Measurements from ENCODE around the gene GABRG3.

Gene GABRG3

GRCh38 chr15:27241943-27242342, 271.0 kb downstream of the GABRG3 start:
- H3K27ac ChIP-seq, result no peak overlapping the region
- no peaks in the 10 kb centered on the region for H3K79me2 ChIP-seq (ENCODE audit: insufficient read depth, low read depth)
- no peaks in the 10 kb centered on the region for H3K36me3 ChIP-seq (ENCODE audit: insufficient read depth)
- no peak overlapping the region for H2AFZ ChIP-seq (ENCODE audit: low read depth)
- H3K4me3 ChIP-seq (IDR thresholded peaks at IDR 0.05; ENCODE audit: insufficient read depth, low read depth, low read length), result no peak overlapping the region
- H3K4me2 ChIP-seq, result no peak overlapping the region
- no peaks in the 10 kb centered on the region for H4K20me1 ChIP-seq (ENCODE audit: insufficient read depth)
- TF ChIP-seq CTCF (conservative IDR thresholded peaks at IDR 0.05; ENCODE audit: low read depth, low read length), result no peak
- H3K4me1 ChIP-seq (ENCODE audit: low read depth, poor library complexity, severe bottlenecking), result no peaks in the 10 kb centered on the region
- no peak overlapping the region for H3K9ac ChIP-seq
- H3K27me3 ChIP-seq (ENCODE audit: insufficient read depth, low read depth), result no peaks in the 10 kb centered on the region

GRCh38 chr15:27244047-27244446, 273.1 kb downstream of the GABRG3 start:
- no peaks in the 10 kb centered on the region for H3K4me1 ChIP-seq (ENCODE audit: low read depth, poor library complexity, severe bottlenecking)
- H3K27me3 ChIP-seq (ENCODE audit: insufficient read depth, low read depth), result no peaks in the 10 kb centered on the region
- no peaks in the 10 kb centered on the region for H3K79me2 ChIP-seq (ENCODE audit: insufficient read depth, low read depth)
- no peaks in the 10 kb centered on the region for H3K36me3 ChIP-seq (ENCODE audit: insufficient read depth)
- no peak overlapping the region for H3K4me2 ChIP-seq
- H3K4me3 ChIP-seq (IDR thresholded peaks at IDR 0.05; ENCODE audit: insufficient read depth, low read depth, low read length), result no peak overlapping the region
- H3K9ac ChIP-seq, result no peak overlapping the region
- H2AFZ ChIP-seq (ENCODE audit: low read depth), result no peak overlapping the region
- H4K20me1 ChIP-seq (ENCODE audit: insufficient read depth), result no peaks in the 10 kb centered on the region
- no peak for TF ChIP-seq CTCF (conservative IDR thresholded peaks at IDR 0.05; ENCODE audit: low read depth, low read length)
- no peak overlapping the region for H3K27ac ChIP-seq

- Histone ChIP-seq H3K27me3 (ENCODE audit: insufficient read depth, low read depth) (no peaks in the 10 kb centered on the region), H3K4me2 (no peak overlapping the region), H3K27ac (no peak overlapping the region), H3K9ac (no peak overlapping the region), H2AFZ (ENCODE audit: low read depth) (no peak overlapping the region), H3K4me3 (IDR thresholded peaks at IDR 0.05; ENCODE audit: insufficient read depth, low read depth, low read length) (no peak overlapping the region), H3K4me1 (ENCODE audit: low read depth, poor library complexity, severe bottlenecking) (no peaks in the 10 kb centered on the region), H3K36me3 (ENCODE audit: insufficient read depth) (no peaks in the 10 kb centered on the region), H4K20me1 (ENCODE audit: insufficient read depth) (no peaks in the 10 kb centered on the region), H3K79me2 (ENCODE audit: insufficient read depth, low read depth) (no peaks in the 10 kb centered on the region)
- TF ChIP-seq CTCF (conservative IDR thresholded peaks at IDR 0.05; ENCODE audit: low read depth, low read length), result no peak
Measured at GRCh38 chr15:27248251-27248650, 277.3 kb downstream of the GABRG3 start.

- Histone ChIP-seq H3K9ac (no peak overlapping the region), H3K4me1 (ENCODE audit: low read depth, poor library complexity, severe bottlenecking) (no peaks in the 10 kb centered on the region), H2AFZ (ENCODE audit: low read depth) (no peak overlapping the region), H3K4me2 (no peak overlapping the region), H3K27ac (no peak overlapping the region), H3K36me3 (ENCODE audit: insufficient read depth) (no peaks in the 10 kb centered on the region), H3K4me3 (IDR thresholded peaks at IDR 0.05; ENCODE audit: insufficient read depth, low read depth, low read length) (no peak overlapping the region), H3K79me2 (ENCODE audit: insufficient read depth, low read depth) (no peaks in the 10 kb centered on the region), H4K20me1 (ENCODE audit: insufficient read depth) (no peaks in the 10 kb centered on the region), H3K27me3 (ENCODE audit: insufficient read depth, low read depth) (no peaks in the 10 kb centered on the region)
- TF ChIP-seq CTCF (conservative IDR thresholded peaks at IDR 0.05; ENCODE audit: low read depth, low read length), result no peak
Measured at GRCh38 chr15:27249046-27249759, 278.2 kb downstream of the GABRG3 start.

Measured in KMS-11 (cell line).